Body of pancreas (tissue), 4 donors: Measurements from ENCODE around the gene NSMCE1. TPM values are rescaled to one million over a fixed set of nuclear protein-coding genes. Genes with fewer than 3 reads are reported as not detected.

Experiments used
- ATAC-seq: fragments of 150-250 bp; one replicate; pipeline ENCODE4 v1.9.1; 2016
- DNase-seq, 4 donors: peaks; one replicate each; pipeline ENCODE4 v3.0.0-alpha.2; 2019
- H3K27ac ChIP-seq, 4 donors: fragments of 200-600 bp; sonication (generic); 1 replicate in 3 of 4; 2 replicates in 1 of 4; pipeline versions ENCODE4 v1.5.1 to v1.6.1; 2016 to 2019; ENCODE audit warnings: mild to moderate bottlenecking in 1 of 4, mixed read lengths in 1 of 4, moderate library complexity in 1 of 4
- H3K27me3 ChIP-seq, 2 donors: fragments of 200-600 bp; sonication (generic); one replicate each; pipeline ENCODE4 v1.6.0; 2016; ENCODE audit warnings: mild to moderate bottlenecking in 1 of 2
- H3K36me3 ChIP-seq, 2 donors: fragments of 200-600 bp; sonication (generic); replicated peaks in 1 of 2; 2 replicates each; pipeline ENCODE4 v1.5.1; 2016; ENCODE audit warnings: low read depth in 2 of 2; ENCODE audit not compliant: insufficient read depth in 1 of 2
- H3K4me1 ChIP-seq: fragments of 200-600 bp; sonication (generic); one replicate; pipeline ENCODE4 v1.6.0; 2016
- H3K4me3 ChIP-seq, 2 donors: fragments of 200-600 bp; sonication (generic); 1 replicate in 1 of 2; 2 replicates in 1 of 2; pipeline ENCODE4 v1.5.1; 2016 to 2019
- H3K9me3 ChIP-seq, 3 donors: fragments of 200-600 bp; sonication (generic); 1 replicate in 2 of 3; 2 replicates in 1 of 3; pipeline ENCODE4 v1.5.1; 2016
- POLR2A ChIP-seq, 3 donors: fragments of 450-650 bp; IDR thresholded peaks; one replicate each; pipeline ENCODE4 v1.6.1; 2016; ENCODE audit warnings: antibody characterized with exemption in 3 of 3, mild to moderate bottlenecking in 2 of 3
- WGBS, 2 donors: methylation state at CpG; one replicate each; pipeline ENCODE4 v1.1.5; 2017; 5-methylcytosine and 5-hydroxymethylcytosine counted together
- intact Hi-C: fragments of 100-400 bp; cut with DNase I; formaldehyde crosslinking; loops from one replicate; pipeline ENCODE4 v1.15.1; 2023
- total RNA-seq, 2 donors: library from RNA; depleted of rRNA; stranded (reverse); fragments of >200 nt; gene quantifications; one replicate each; pipeline ENCODE4 v1.1.0, GENCODE V29; 2016
- TF ChIP-seq, protein P1 (sequence below), 7 experiments: fragments of 450-650 bp in 4 of 7; fragments of 200-600 bp in 3 of 7; sonication (generic) in 3 of 7; IDR thresholded peaks; one replicate each; pipeline ENCODE4 v1.5.1; 2016 to 2019; ENCODE audit warnings: antibody characterized with exemption in 7 of 7

Gene NSMCE1
- total RNA-seq, 2 donors from 2014 or later: 20.1 to 29.1 TPM

DNA sequence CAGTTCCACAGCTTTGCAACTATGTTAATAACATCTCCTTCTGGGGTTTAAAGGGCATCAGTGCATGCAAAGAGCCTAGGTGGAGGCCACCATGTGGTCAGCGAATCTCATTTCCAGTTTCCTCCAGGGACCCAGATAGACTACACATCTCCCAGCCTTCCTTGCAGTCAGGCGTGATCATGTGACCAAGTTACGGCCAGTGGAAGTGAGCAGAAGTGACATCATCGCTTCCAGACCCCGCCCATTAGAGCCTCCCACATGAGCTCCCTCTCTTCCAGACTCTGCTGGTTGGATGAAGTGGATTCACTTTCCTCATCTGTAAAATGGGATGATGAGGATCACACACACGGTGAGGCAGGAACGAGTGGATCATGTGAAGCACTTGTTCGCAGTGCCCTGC lies 92.7 kb downstream of the NSMCE1 start:
- Histone ChIP-seq H3K36me3 (no peaks in the 10 kb centered on the region), H3K4me1 (peaks cover 9% of the 10 kb centered on the region), H3K9me3 (no peaks in the 10 kb centered on the region), H3K4me3 (no peak overlapping the region), H3K27me3 (no peaks in the 10 kb centered on the region), H3K27ac (no peak overlapping the region)
- intact Hi-C loops: loop anchor here (5.0 to 10.0 kb wide), 3 partner anchors 56 to 279 kb away; no protein-coding TSS in a partner anchor
- DNase-seq (no peak), ATAC-seq (no peak)
- TF ChIP-seq, protein P1, sequence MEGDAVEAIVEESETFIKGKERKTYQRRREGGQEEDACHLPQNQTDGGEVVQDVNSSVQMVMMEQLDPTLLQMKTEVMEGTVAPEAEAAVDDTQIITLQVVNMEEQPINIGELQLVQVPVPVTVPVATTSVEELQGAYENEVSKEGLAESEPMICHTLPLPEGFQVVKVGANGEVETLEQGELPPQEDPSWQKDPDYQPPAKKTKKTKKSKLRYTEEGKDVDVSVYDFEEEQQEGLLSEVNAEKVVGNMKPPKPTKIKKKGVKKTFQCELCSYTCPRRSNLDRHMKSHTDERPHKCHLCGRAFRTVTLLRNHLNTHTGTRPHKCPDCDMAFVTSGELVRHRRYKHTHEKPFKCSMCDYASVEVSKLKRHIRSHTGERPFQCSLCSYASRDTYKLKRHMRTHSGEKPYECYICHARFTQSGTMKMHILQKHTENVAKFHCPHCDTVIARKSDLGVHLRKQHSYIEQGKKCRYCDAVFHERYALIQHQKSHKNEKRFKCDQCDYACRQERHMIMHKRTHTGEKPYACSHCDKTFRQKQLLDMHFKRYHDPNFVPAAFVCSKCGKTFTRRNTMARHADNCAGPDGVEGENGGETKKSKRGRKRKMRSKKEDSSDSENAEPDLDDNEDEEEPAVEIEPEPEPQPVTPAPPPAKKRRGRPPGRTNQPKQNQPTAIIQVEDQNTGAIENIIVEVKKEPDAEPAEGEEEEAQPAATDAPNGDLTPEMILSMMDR (IDR thresholded peaks at IDR 0.05): no peak
- TF ChIP-seq POLR2A (IDR thresholded peaks at IDR 0.05): no peak
- WGBS, 2 donors: 87 to 92% methylated on average over 8 of the region's 8 CpGs

Other genes starting within 250 kb of the NSMCE1 start
- gene C16orf82, start 201.8 kb downstream of the NSMCE1 start, total RNA-seq: not detected
- gene KDM8, start 65.2 kb downstream of the NSMCE1 start, total RNA-seq: 10 to 100 TPM in 1 of 2 donors, 1 to 10 TPM in 1; 6.0 to 18.5 TPM
- 100 to 1,000 TPM in 1 of 2 donors, 10 to 100 TPM in 1; 29.7 to 236 TPM for gene IL4R, start 45.2 kb upstream of the NSMCE1 start, total RNA-seq
- under 1 TPM in 1 of 2 donors, not detected in 1; 0.26 TPM for gene IL21R, start 133.4 kb upstream of the NSMCE1 start, total RNA-seq